Measurements from ENCODE around the gene BPTF.
"Not testable (repeated sequence)": the region's sequence is repeated elsewhere in the genome, so short reads cannot be mapped to it uniquely, and the experiment has no call there.

The BPTF gene

GRCh38 chr17:67848846-67849245 lies 23.5 kb downstream of the BPTF start:
- not testable (repeated sequence) for H3K9me3 Mint-ChIP-seq (ENCODE audit: low read depth); H3K27me3 Mint-ChIP-seq; H3K36me3 Mint-ChIP-seq; H3K27ac Mint-ChIP-seq; H3K4me3 Mint-ChIP-seq
- H3K4me1 Mint-ChIP-seq (ENCODE audit: low read depth) = peaks cover 55% of the 10 kb centered on the region

DNA sequence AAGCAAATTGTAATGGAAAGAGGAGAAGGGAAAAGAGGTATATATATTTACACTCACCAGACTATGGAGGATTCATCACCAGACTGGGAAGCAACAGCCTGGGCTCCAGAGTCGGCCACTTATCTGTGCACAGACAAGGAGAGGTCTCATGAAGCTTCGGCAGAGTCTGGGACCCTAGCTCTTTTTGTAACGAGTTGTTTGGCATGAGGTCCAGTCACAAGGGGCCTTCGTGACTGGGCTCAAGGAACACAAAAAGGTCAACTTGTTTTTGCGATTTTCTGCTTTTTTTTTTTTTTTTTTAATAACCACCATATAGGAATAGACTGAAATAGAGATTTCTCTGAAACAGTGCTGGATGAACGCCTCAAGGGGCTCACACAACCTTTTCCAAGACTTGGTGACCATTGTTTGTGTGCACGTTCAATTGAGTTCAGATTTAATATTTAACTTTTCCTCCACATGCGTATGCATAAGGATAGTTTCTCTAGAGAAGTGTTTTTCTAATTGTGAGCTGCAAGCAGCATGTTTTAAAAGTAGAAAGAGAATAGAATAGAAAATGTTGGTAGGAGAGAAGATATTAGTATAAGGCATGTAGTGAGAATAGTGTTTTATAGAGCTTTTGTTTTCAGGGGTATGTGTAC lies 25.8 kb downstream of the BPTF start:
- Mint-ChIP-seq H3K36me3 (peaks cover 9% of the 10 kb centered on the region), H3K4me3 (no peak overlapping the region), H3K27ac (no peak overlapping the region), H3K4me1 (ENCODE audit: low read depth) (peaks cover 69% of the 10 kb centered on the region), H3K27me3 (no peaks in the 10 kb centered on the region), H3K9me3 (ENCODE audit: low read depth) (no peaks in the 10 kb centered on the region)

DNA sequence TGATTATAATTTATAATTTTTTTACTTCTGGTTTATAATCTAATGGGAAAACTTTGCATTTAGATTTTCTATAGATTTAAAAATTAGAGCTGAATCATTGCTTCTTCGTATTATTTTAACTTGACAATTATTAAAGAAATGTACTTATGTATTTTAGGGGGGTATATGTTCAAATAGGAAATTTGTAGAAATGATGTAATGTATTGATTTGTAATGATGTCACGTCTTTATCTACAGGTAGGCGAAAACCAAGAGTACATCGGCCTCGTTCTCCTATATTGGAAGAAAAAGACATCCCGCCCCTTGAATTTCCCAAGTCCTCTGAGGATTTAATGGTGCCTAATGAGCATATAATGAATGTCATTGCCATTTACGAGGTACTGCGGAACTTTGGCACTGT lies 28.4 kb downstream of the BPTF start:
- Mint-ChIP-seq H3K27me3 (no peaks in the 10 kb centered on the region), H3K9me3 (ENCODE audit: low read depth) (no peaks in the 10 kb centered on the region), H3K27ac (no peak overlapping the region), H3K36me3 (peaks cover 9% of the 10 kb centered on the region), H3K4me3 (no peak overlapping the region), H3K4me1 (ENCODE audit: low read depth) (peaks cover 68% of the 10 kb centered on the region)

- H3K4me1 Mint-ChIP-seq (ENCODE audit: low read depth) = peaks cover 66% of the 10 kb centered on the region
- peak overlapping the region; percentile 69 for H3K4me3 Mint-ChIP-seq
- H3K27me3 Mint-ChIP-seq = no peaks in the 10 kb centered on the region
- no peaks in the 10 kb centered on the region for H3K9me3 Mint-ChIP-seq (ENCODE audit: low read depth)
- peak overlapping the region; percentile 77 for H3K27ac Mint-ChIP-seq
- H3K36me3 Mint-ChIP-seq = peaks cover 9% of the 10 kb centered on the region
These were observed 29.1 kb downstream of the BPTF start for GRCh38 chr17:67854378-67854777.

- peak overlapping the region; percentile 79 for H3K4me3 Mint-ChIP-seq
- H3K27me3 Mint-ChIP-seq = no peaks in the 10 kb centered on the region
- peaks cover 71% of the 10 kb centered on the region for H3K4me1 Mint-ChIP-seq (ENCODE audit: low read depth)
- no peaks in the 10 kb centered on the region for H3K9me3 Mint-ChIP-seq (ENCODE audit: low read depth)
- peak overlapping the region; percentile 64 for H3K27ac Mint-ChIP-seq
- peaks cover 9% of the 10 kb centered on the region for H3K36me3 Mint-ChIP-seq
These were observed 30.4 kb downstream of the BPTF start for GRCh38 chr17:67855504-67856324.

DNA sequence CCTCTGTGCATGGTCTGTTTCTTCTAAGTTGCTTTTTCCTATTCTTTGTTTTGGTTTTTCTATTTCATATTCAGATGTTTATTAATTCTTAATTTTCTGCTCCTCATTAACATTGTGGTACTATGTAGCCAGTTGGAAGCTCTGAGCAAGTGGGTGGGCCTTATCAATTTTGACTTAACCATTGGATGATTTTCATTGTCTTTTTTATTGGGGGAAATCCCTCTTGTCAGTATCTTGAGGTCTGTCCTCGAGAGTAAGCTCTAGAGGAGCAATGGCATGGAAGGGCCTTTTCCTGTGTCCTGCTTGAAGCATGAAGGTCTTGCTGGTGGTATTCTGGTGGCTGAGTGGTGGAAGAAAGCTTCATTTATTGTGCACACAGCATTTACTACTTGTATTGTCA lies 31.1 kb downstream of the BPTF start:
- H3K36me3 Mint-ChIP-seq; H3K27me3 Mint-ChIP-seq; H3K9me3 Mint-ChIP-seq (ENCODE audit: low read depth): not testable (repeated sequence)
- peak overlapping the region; percentile 64 for H3K27ac Mint-ChIP-seq
- H3K4me1 Mint-ChIP-seq (ENCODE audit: low read depth) = peaks cover 71% of the 10 kb centered on the region
- peak overlapping the region; percentile 79 for H3K4me3 Mint-ChIP-seq

DNA sequence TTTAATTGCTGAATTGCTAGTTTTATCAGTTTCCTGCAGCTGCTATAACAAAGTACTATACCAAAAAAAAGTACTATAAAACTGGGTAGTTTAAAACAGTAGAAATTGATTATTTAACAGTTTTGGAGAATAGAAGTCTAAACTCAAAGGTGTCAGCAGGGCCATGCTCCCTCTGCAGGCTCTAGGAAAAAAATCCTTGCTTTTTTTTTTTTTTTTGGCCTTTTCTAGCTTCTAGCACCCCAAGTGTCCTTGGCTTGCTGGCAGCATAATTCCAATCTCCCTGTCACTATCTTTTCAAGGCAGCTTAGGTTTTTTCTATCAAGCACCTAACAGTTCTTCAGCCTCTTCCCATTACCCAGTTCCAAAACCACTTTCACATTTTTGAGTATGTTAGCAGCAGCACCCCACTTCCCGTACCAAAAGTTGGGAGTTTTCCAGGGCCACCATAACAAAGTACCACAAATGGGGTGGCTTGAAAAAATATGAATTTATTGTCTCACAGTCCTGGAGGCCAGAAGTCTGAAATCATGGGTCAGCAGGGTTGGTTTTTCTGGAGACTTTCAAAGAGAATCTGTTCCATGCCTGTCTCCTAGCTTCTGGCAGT lies 37.4 kb downstream of the BPTF start:
- Mint-ChIP-seq H3K36me3 (peaks cover 5% of the 10 kb centered on the region), H3K27ac (peak overlapping the region; percentile 77), H3K9me3 (ENCODE audit: low read depth) (no peaks in the 10 kb centered on the region), H3K4me3 (no peak overlapping the region), H3K27me3 (no peaks in the 10 kb centered on the region), H3K4me1 (ENCODE audit: low read depth) (peaks cover 72% of the 10 kb centered on the region)

DNA sequence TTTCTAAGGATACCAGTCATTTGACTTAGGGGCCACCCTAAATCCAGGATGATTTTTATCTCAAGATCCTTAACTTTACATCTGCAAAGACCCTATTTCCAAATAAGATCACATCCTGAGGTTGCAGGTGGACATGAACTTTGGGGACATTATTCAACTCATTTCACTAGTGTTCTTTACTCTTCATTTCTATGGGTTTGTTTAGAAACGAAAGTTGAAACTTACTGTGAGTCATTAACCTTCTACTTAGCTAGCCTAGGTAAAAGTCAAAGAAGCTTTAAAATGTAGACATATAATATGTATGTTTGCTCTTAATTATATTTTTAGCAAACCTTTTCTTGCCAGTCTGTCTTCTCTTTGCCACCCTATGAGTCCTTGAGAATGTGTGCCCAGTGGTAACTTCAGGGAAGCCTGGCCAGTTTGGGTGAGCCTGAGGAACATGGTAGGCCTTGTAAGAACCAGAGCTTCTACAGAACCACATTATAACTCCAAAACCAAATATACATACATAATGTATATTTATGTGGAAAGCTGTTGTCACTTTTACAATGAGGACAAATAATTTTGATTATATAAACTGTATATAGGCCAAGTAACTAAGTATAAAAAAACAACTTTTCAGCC lies 38.4 kb downstream of the BPTF start:
- Mint-ChIP-seq H3K9me3 (ENCODE audit: low read depth) (no peaks in the 10 kb centered on the region), H3K36me3 (peaks cover 6% of the 10 kb centered on the region), H3K4me1 (ENCODE audit: low read depth) (peaks cover 66% of the 10 kb centered on the region), H3K27ac (peak overlapping the region; percentile 77), H3K27me3 (no peaks in the 10 kb centered on the region), H3K4me3 (peak overlapping the region; percentile 38)

GRCh38 chr17:67865438-67865837 lies 40.1 kb downstream of the BPTF start:
- peaks cover 8% of the 10 kb centered on the region for H3K36me3 Mint-ChIP-seq
- H3K27me3 Mint-ChIP-seq = no peaks in the 10 kb centered on the region
- no peaks in the 10 kb centered on the region for H3K9me3 Mint-ChIP-seq (ENCODE audit: low read depth)
- peaks cover 57% of the 10 kb centered on the region for H3K4me1 Mint-ChIP-seq (ENCODE audit: low read depth)
- no peak overlapping the region for H3K4me3 Mint-ChIP-seq
- H3K27ac Mint-ChIP-seq = no peak overlapping the region

- Mint-ChIP-seq H3K27ac (peak overlapping the region; percentile 66), H3K4me3 (no peak overlapping the region), H3K27me3 (no peaks in the 10 kb centered on the region), H3K4me1 (ENCODE audit: low read depth) (peaks cover 42% of the 10 kb centered on the region), H3K9me3 (ENCODE audit: low read depth) (no peaks in the 10 kb centered on the region), H3K36me3 (peaks cover 8% of the 10 kb centered on the region)
These were observed 42.3 kb downstream of the BPTF start for GRCh38 chr17:67867591-67867990.

DNA sequence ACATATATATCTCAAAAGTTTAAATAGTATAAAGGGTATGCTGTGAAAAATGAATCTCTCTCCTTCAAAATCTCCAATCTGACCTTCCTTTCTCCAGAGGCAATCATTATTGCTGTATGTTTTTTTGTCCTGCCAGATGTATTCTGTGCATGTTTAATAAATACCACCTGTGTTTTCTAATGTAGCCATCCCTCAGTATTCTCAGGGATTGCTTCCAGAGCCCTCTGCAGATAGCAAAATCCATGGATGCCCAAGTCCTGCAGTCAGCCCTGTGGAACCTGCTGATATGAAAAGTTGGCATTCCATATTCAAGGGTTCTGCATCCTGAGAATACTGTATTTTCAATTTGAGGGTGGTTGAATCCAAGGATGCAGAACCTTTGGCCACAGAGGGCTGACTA lies 42.9 kb downstream of the BPTF start:
- Mint-ChIP-seq H3K9me3 (ENCODE audit: low read depth) (no peaks in the 10 kb centered on the region), H3K4me3 (no peak overlapping the region), H3K27ac (peak overlapping the region; percentile 5), H3K36me3 (peaks cover 8% of the 10 kb centered on the region), H3K27me3 (no peaks in the 10 kb centered on the region), H3K4me1 (ENCODE audit: low read depth) (peaks cover 36% of the 10 kb centered on the region)

GRCh38 chr17:67879662-67880061 lies 54.4 kb downstream of the BPTF start:
- no peaks in the 10 kb centered on the region for H3K9me3 Mint-ChIP-seq (ENCODE audit: low read depth)
- H3K27ac Mint-ChIP-seq = no peak overlapping the region
- H3K4me1 Mint-ChIP-seq (ENCODE audit: low read depth) = peaks cover 7% of the 10 kb centered on the region
- no peaks in the 10 kb centered on the region for H3K27me3 Mint-ChIP-seq
- H3K36me3 Mint-ChIP-seq = peaks cover 9% of the 10 kb centered on the region
- no peak overlapping the region for H3K4me3 Mint-ChIP-seq

GRCh38 chr17:67881083-67881482 lies 55.8 kb downstream of the BPTF start:
- Mint-ChIP-seq H3K27me3 (no peaks in the 10 kb centered on the region), H3K4me1 (ENCODE audit: low read depth) (peaks cover 11% of the 10 kb centered on the region), H3K27ac (no peak overlapping the region), H3K36me3 (peaks cover 9% of the 10 kb centered on the region), H3K4me3 (no peak overlapping the region), H3K9me3 (ENCODE audit: low read depth) (no peaks in the 10 kb centered on the region)

GRCh38 chr17:67884741-67885140 lies 59.4 kb downstream of the BPTF start:
- Mint-ChIP-seq H3K9me3 (ENCODE audit: low read depth) (no peaks in the 10 kb centered on the region), H3K27ac (no peak overlapping the region), H3K36me3 (peaks cover 7% of the 10 kb centered on the region), H3K4me1 (ENCODE audit: low read depth) (peaks cover 8% of the 10 kb centered on the region), H3K4me3 (no peak overlapping the region), H3K27me3 (no peaks in the 10 kb centered on the region)

DNA sequence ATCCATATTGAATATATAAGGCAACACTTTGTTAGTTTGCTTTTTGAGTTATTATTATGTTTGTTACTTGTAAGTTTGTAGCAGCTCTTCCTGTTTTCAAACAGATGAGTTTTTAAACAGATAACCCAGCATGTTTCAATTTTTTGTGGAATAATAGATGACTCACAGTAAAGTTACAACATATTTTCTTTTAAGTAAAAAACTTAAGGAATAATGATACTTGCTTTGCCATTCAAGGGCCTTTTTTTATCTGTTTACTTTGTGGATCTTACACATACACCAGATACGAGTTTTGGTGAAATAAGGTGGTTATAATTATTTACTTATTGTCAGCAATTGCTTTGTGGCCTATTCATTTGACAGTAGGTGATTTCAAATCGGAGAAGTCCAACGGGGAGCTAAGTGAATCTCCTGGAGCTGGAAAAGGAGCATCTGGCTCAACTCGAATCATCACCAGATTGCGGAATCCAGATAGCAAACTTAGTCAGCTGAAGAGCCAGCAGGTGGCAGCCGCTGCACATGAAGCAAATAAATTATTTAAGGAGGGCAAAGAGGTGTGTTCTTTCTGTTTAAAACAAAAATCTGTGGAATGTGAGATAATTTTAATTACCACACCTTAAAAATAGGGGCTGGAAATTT lies 66.3 kb downstream of the BPTF start:
- H3K27me3 Mint-ChIP-seq = no peaks in the 10 kb centered on the region
- peak overlapping the region; percentile 16 for H3K27ac Mint-ChIP-seq
- peaks cover 6% of the 10 kb centered on the region for H3K36me3 Mint-ChIP-seq
- H3K4me1 Mint-ChIP-seq (ENCODE audit: low read depth) = peaks cover 3% of the 10 kb centered on the region
- H3K9me3 Mint-ChIP-seq (ENCODE audit: low read depth) = no peaks in the 10 kb centered on the region
- no peak overlapping the region for H3K4me3 Mint-ChIP-seq

Data from activated naive CD8-positive, alpha-beta T cell (primary cell).